ENCODE measurements around the gene GPATCH8.

Gene GPATCH8

DNA sequence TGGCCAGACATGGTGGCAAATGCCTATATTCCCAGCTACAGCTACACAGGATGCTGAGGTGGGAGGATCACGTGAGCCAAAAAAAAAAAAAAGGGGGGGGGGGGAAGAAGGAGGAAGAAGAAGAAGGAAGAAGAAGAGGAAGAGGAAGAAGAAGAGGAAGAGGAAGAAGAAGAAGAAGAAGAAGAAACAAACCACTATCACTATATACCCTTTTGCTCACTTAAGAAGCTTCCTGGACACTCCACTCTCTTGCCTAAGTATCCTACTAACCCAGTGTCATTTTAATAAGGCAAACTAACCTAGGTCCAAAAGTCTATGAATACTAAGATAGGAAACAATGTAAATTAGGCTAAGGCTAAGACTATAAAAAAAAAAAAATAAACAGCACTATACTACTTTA is 54.8 kb downstream of the GPATCH8 start:
- DNase-seq, result no peak

DNA sequence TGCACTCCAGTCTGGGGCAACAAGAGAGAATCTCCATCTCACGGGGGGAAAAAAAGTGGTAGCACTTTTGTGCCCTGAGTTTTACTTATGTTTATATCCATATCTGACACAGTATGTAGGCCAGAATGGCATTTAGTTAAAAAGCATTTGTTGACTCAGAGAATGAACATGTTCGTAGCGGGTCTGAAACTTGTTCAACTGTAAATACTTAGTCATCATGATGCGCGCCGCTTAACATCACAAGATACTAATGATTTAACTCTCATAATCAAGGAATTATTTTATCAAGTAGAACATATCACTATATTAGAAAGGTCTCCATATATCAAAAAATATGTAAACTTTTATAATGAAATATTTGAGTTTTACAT is 58.5 kb downstream of the GPATCH8 start:
- no peak for DNase-seq

- DNase-seq, result no peak
These were observed 60.4 kb downstream of the GPATCH8 start for GRCh38 chr17:44442806-44443205.

GRCh38 chr17:44439168-44439567 is 64.0 kb downstream of the GPATCH8 start:
- no peak for DNase-seq

DNA sequence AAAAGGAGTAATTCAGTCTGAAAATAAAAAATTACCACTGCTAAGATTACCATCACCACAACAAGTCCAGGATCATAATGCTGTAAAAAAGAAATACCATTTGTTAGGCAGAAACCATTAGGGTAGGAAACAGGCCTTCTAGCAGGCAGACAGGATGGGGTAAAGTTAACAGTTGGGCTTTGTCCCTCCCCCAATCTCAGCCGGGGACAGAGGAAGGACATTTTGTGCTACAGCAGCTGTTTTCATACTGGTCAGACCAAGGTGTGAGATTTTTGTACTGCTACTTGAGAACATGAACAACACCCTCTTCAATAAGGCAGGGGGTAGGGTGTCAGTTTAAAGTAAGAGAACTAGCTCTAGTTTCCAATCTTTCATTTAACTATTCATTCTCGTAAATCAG is 64.6 kb downstream of the GPATCH8 start:
- DNase-seq, result no peak

DNA sequence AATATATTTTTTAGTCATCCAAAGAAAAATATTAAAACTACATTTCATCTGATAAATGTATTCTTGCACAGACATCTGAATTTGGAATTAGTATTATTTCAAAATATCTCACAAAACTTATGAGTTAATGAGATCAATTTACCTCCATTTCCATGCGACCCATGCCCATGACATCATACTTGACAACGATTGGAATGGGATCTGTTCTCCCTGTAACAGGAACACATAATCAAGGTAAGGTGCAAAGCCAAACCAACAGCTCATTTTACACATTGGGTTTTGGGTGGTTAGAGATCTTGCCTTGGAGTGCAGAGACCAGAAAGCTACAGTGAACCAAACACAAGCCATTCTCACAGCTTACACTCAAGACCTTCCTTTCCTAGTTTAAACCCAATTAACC is 66.9 kb downstream of the GPATCH8 start:
- no peak for DNase-seq

DNA sequence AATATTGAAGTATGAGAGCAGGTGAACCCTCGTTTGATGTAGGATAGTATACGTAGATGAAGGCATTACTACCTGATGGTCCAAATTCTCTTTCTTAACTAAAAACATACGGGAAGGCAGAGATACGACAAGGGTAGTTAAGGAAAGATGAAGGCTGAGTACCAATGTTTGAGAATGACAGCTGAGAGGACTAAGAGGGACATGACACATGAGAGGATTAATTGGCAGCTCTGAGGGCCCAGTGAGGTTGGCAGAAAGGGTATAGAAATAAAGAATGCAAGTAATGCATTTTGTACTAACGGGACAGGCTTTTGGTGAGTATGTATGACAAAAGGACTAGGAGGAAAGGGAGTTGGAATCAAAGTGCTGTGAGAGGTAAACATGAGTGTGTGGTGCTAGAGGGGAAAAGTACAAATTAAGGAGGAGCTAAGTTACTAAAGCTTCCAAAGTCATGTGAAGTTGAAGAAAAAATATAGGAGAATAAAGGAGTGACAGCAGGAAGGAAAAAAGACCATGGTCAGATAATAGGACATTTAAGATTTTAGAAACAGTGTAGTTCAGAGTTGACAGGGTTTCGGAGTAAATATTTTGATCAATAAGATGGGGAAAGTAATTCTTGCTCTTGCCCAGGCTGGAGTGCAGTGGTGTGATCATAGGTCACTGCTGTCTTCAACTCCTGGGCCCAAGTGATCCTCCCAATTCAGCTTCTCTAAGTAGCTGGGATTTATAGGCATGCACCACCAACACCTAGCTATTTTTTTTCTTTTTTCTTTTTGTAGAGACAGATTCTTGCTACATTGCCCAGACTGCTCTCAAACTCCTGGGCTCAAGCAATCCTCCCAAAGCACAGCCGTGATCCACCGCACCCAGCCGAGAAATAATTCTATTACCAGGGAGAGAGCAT is 70.7 kb downstream of the GPATCH8 start:
- DNase-seq, result no peak

DNA sequence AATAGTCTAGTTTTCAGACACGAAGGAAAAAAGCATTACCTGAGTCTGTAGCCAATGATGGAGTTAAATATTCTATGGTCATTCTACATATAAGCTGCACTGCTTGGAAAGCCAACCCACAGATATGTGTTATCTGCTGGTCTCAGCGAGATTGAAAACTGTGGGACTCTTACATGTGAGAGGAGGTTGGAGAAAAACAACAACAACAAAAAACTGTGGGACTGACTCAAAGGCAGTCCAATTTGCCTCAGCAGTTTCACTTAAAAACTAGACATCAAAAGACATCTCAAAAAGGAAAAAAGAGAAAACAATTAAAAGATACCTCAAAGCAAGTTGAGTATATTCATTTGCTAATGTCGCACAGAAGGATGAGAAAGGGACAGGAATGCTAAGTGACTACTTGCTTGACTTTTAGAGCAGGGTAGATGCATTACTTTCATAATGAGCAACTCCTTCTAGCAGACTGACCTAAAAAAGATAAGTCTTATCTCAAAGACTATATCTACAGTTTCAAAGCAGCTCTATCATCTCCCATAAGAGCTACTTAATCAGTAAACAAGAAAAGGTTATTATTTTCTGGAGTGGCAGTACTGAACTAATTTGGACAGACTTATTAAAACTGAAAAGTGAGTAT is 78.3 kb downstream of the GPATCH8 start:
- no peak for DNase-seq

DNA sequence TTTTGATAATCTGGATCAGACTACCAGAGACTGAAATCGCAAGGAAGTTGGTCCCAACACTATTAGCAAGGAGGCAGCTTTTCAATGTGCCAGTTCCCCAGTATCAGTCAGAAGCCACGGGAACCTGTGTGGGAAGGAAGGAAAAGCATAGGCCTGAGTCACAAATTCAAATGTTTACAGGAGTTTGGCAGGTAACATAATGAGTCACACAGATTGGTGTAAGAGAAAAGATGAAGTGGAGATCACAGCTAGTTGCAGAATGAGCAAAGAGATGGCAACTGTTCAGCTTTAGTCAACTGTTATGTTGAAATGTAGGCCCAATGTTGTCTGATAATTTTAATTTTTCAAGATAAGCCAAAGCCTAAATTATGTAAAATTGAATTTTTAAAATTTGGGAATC is 85.7 kb downstream of the GPATCH8 start:
- no peak for DNase-seq

DNA sequence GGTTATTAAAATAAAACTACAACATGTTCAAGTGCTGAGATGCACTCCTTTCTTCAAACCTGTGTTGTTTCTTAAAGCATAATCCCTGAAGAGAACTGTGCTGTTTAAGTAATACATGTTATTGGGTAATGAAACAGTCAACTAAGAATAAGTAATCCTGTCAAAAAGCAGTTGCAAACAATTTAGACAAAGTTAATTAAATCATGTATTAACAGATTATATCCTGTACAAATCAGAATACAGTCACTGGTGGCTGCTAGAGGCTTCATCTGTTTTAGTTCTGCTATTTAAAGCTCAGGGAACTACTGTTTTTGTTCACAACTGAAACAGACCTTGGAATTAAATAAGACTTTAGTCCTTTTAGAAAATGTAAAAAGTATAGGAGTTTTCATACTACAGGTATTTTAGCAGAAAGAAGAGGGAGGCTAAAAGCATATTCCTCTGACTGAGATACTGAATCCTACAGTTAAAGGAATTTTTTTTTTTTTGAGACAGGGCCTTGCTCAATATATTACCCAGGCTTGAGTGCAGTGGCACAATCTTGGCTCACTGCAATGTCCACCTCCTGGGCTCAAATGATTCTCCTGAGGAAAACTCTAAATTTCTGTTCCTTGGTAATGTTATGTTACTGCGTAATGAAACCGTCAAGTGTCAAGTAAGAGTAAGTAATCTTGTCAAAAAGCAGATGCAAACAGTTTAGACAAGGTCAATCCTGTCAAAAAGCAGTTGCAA is 86.5 kb downstream of the GPATCH8 start:
- DNase-seq, result no peak

- DNase-seq, result no peak
These were observed 88.6 kb downstream of the GPATCH8 start for GRCh38 chr17:44414394-44415155.

DNA sequence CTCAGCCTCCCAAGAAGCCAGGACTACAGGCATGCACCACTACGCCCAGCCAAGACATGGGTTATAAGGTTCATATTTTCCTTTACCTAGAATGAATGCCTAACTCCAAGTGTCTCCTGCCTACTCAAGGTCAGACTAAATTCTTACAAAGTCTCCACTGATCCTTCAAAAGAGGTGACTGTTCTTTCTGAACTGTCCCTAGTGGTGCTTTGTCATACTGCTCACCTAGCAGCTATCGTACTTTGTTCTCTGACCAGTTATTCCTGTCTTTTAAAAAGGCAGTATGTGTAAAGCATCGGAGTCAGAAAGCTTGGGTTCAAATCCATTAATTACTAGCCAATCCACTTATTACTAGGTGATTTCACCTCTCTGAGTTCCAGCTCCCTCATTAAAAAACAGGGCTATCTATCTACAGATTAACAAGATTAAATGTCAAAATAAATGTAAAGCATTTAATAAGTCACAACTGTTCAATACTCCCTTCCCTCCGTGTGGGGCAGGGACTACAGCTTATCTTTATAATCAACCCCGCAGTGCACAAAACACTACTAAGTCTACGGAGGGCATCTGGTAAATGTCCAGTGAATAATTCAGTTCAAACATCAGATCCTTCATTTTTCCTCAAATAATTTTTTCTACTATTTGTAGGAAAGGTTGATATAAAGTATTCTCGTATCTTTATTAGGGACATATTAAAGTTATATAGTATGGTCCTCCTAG is 93.7 kb downstream of the GPATCH8 start:
- no peak for DNase-seq

DNA sequence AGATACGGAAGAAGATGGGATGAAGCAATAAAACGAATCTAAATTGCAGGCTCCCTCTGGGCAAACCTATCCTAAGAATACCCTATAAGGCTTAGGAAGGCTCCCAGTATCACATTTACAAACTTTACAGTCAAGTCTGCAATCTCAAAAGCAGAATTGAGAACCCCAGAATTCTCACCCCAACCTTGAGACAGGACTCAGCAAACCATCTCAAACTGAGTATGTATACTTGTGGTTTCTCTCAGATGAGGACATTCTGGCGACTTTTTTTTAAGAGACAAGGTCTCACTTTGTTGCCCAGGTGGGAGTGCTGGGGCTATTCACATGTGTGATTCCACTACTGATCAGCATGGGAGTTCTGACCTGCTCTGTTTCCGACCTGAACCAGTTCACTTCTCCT is 94.4 kb downstream of the GPATCH8 start:
- DNase-seq, result no peak

DNA sequence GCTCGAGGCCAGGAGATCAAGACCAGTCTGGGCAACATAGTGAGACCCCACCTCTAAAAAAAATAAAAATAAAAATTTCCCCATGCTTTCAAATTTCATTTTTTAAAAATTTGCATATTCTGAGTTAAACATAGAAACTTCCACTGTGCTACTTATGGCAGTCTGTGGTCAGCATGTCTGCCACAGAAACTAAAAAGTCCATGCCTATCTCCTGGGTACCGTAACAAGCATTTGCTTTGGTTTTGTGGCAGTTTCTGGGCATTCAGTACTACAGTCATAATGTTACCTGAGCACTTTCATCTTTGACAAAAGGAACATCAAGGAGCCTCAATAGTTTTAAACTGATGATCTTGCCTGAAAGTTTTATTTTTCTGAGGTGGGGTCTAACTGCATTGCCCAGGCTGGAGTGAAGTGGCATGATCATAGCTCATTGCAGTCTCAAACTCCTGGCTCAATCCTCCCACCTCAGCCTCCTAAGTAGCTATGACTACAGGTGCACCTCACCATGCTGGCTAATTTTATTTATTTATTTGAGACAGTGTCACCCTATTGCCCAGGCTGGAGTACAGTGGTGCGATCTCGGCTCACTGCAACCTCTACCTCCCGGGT is 100.5 kb downstream of the GPATCH8 start:
- DNase-seq, result no peak

DNA sequence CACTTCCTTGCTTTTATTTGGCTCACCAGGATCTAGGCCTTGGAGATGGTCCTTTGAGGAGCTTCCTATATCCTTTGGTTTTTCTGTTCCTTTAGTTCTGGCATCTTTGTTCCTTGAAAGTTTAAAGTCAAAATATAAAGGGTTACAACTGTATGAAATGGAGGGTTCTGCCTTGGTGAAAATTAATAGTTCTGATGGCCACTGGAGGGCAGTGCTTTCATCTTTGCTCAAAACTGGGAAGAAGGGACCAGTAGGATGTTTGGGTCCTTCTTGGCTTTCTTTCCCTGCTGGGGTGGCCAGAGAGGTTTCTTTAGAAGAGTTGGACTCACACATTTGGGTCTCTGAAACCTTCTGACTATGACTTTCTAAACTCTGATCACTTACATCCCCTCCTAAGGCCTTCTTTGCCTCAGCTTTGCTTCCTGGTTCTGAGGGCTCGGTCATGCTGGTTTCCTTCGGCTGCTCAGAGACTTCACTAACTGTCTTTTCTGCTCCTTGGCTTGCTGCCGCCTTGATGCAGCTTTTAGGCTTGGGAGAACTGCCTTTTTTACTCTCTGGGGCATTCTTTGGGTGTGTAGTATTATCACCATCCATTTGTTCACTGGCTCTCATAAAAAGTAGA is 102.9 kb downstream of the GPATCH8 start:
- DNase-seq, result no peak

DNA sequence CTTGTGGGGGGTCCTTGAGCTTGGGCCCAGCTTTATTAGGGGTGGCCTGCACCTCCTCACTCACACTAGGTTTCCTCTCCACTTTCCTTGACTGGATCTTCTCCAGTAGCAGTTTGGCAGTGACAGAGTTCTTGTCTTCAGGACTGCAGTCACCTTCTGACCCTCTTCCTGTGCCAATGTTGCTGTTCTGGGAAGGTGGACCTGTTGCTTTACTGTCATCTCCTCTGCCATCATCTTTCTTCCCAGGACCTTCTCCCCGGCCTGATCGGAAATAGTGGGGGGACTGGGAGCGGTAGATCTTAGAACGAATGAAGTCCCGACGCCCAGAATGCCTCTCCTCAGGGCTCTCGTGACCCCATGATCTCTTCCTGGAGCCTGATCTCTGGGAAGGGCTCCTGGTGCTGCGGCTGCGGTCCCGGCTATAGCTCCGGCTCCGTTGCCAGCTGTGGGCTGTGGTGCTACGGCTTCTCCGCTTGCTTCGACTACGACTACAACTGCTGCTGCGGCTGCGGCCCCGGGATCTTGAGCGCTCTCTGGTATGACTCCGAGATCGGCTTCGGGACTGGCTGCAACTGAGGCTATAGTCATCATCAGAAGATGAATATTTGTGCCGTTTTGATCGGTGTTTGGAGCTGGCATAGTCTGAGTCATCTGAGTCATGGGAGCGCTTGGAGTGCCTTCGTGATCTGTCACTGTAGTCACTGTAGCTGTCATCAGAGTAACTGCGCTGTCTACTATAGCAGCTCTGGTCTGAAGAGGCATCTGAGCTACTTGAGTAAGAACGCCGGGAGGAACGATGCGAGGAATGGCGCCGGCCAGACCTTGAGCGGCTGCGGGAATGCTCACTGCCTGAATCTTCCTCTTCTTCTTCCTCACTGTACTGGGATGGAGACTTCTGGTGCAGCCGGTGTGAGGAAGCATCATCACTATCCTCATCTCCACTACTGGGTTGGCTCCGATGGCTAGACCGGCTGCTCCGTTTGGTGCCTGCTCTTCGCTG is 104.2 kb downstream of the GPATCH8 start:
- no peak for DNase-seq

DNA sequence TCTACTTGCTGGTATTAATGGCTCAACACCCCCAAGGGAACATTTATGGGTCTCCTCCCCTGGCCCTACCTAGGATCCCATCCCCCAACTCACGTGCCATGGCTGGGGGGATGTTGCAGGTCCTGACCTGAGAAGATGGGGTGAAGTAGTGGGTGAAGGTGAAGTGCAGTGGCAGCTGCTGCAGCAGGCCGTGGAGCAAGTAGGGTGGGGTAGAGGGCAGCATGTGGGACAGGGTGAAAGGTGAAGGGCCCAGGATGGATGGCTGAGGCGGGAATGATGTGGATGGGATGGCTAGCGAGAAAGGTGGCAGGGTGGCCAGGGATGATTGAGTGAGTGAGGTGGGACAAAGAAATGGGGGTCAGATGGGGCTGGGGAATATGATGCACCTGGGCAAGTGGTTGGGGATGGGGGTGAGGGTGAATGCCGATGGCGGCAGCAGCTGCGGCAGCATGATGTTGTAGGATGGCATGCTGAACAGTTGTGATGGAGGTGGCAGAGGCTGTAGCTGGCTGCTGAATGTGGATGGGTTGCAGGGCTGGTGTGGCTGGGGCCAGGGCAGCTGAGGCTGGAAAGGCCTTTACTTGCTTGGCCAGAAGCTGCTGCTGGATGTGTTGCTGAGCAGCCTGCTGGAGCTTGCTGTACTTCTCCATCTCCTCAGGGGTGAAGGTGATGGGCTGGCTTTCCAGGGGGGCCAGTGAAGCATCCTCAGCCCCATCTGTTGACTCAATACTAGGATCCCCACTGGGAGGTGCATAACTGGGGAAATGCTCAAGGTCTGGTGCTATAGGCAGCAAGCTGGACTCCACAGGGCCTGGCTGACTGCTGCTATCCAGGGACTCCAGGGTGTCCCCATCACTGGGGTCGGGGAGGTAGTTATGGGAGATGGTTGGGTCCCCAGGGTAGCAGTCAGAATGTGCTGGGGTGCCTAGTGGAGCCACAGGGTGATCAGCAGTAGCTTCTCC is 105.4 kb downstream of the GPATCH8 start:
- no peak for DNase-seq

DNA sequence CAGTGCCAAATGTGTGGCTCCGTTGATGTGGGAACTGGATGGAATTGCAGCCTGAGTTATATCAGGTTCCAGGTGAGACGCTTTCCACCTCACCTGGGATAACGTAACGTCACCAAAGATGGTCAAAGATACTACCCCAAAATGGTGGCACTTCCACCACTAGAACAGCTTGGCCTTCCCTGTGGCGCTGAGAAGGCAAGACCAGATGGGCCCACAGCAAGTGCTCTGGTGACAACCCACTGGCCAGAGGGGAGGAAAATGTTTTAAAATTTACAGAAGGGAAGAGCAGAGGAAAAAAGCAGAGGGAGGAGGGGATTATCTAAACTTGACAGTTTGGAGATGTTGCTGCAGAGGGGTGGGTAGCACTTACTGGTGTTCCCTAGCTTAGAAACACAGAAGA is 106.3 kb downstream of the GPATCH8 start:
- DNase-seq, result no peak

DNA sequence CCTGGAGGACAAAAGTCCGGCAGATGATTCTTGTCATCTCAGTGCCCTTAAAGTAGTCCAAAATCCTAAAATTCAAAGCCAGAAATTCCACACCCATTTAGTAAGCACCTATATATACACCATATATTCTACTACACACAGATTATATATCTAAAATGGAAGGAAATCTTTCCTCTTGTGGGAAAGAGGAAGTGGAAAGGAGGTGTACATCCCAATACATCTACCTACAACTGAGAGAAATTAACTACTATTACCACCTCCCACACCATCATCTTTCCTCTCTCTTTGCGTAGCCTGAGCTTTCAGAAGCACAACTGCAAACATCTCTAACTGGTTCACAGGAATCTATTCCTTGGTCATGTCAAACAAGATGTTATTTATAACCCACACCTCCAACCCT is 108.4 kb downstream of the GPATCH8 start:
- no peak for DNase-seq

All from NCI-H1105 treated with DMSO at 0.1 percent for 48 hours (cell line).